HG03460 (cell line): ENCODE data around the gene ATP10B.

ENCODE experiments used
- ATAC-seq: cut with Tn5 transposase; IDR thresholded peaks from one replicate; pipeline ENCODE4 v1.9.1; 2021; ENCODE audit not compliant: unreplicated experiment

Gene ATP10B

DNA sequence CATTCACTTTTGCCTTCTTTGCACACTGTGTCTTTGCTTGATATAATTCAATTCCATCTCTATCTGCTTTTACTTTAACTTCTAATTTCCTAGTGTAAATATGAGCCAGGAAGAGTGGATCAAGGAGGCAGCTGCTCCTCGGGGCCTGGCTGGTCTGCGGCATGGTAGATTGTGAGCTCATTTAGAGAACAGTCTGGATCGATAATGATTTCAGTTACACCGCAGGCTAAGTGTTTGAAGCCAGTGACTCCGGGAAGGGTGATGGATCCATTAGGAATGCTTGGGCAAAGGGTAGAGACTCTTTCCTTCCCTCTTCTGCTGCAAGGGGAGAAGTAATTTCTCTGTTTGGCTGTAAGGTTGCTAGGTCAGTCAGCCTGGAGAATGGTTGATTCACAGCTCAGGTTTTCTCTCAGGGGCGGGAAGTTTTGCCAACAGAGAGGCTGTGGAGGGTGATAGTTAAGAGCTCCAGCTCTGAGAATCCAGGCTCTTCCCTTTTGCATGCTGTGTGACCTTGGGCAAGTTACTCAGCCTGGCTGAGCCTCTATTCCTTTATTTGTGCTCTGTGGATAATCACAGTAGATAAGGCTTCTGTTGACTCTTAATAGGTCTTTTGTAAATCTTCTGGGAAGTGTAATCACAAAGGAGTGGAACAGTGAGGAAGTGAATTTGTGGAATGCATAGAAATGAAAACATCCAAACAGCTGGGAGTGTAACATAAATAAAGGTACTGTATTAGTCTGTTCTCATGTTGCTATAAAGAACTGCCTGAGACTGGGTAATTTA lies 331.2 kb downstream of the ATP10B start:
- no peak for ATAC-seq

DNA sequence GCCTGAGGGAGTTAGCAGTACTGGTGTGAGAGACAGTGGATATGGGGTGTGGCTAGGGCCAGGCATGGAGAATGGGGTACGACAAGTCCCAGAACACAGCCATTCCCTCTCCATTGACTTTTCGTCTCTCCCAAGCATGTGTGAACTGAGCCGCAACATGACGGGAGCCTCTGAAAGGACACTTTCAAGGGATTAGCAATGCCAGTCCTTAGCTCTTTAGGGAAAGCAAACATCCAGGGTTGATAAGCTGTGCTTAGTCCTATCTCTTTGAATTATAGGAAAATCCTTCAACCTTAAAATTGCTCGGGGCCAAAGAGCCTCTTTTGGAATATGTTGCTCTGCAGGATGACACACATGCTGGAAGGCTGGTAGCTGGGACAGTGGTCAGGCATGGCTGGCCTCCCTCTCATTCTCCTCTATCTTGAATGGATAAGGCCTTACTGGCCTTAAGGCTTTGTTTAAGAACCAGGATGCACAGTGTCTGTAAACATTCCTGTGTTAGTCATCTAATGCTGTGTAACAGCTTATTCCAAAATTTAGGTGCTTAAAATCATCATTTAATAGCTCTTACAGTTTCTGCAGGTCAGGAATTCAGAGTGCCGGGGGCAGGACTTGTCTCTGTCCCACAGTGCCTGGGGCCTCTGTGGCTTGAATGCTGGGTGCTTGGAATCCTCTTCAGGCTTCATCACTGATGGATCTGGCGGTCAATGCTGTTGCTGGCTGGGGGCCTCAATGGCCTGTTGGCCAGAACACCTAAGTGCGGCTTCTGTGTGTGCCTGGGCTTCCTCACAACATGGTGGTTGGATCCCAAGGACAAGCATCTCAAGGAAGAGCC lies 335.1 kb downstream of the ATP10B start:
- ATAC-seq, result no peak

GRCh38 chr5:160514866-160515265 lies 337.1 kb downstream of the ATP10B start:
- no peak for ATAC-seq

DNA sequence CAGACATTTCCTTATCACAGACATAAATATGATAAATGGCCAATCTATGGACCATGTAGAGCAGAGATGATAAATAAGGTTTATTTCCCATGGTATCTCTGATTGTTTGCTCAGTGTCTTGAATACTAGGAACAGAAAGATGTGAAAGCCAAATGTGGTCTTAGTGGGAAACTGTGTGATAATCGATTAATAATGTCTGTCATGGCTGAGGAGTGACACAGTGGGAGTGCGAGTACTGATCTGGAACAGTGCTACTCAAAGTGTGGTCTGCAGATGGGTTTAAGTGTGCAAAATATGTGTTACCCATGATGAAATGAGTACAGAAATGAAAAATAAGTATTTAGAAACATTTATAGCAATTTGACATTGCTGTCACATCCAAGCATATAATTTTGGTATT lies 337.8 kb downstream of the ATP10B start:
- ATAC-seq, result no peak

- no peak for ATAC-seq
These were observed 338.5 kb downstream of the ATP10B start for GRCh38 chr5:160513485-160513884.
